ENCODE results near the gene ADAMTSL1.

Gene ADAMTSL1

DNA sequence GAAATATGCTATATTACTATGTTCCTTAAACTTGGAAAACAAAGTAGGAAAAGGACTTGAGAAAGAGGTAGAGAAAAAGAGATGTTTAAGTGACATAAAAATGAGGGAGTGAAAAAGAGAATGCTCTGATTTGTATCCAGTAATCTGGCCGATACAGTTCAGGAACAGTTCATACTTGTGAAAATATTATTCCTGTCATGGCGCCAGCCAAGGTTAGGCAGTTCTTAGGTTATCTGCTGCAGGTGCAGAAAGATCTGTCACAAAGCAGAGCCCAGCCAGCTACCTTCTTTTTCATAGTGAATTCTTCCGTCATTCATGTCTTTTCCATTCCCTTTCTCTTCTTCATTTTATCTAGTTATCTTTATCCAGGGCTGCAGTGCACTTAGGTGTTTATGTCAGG lies 256.3 kb downstream of the ADAMTSL1 start:
- TF ChIP-seq, protein P1, sequence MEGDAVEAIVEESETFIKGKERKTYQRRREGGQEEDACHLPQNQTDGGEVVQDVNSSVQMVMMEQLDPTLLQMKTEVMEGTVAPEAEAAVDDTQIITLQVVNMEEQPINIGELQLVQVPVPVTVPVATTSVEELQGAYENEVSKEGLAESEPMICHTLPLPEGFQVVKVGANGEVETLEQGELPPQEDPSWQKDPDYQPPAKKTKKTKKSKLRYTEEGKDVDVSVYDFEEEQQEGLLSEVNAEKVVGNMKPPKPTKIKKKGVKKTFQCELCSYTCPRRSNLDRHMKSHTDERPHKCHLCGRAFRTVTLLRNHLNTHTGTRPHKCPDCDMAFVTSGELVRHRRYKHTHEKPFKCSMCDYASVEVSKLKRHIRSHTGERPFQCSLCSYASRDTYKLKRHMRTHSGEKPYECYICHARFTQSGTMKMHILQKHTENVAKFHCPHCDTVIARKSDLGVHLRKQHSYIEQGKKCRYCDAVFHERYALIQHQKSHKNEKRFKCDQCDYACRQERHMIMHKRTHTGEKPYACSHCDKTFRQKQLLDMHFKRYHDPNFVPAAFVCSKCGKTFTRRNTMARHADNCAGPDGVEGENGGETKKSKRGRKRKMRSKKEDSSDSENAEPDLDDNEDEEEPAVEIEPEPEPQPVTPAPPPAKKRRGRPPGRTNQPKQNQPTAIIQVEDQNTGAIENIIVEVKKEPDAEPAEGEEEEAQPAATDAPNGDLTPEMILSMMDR (IDR thresholded peaks at IDR 0.05): no peak

DNA sequence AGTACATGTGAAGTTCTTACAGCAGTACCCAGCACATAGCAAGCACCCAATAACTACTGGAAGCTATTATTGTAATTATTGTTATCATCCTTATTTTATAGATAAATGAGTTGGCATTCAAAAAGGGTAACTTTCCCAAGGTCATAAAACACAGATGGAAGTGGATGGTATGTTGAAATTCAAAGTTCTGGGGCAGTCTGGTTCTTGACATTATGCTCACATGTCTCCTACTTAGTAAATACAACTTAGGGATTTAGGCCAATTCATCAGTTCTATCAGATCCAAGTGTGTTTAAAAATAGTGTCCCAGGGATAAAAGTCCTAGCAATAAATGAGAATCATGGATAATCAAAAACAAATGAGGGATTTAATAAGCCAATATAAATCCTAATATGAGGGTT lies 265.2 kb downstream of the ADAMTSL1 start:
- TF ChIP-seq, protein P1 (IDR thresholded peaks at IDR 0.05): no peak

DNA sequence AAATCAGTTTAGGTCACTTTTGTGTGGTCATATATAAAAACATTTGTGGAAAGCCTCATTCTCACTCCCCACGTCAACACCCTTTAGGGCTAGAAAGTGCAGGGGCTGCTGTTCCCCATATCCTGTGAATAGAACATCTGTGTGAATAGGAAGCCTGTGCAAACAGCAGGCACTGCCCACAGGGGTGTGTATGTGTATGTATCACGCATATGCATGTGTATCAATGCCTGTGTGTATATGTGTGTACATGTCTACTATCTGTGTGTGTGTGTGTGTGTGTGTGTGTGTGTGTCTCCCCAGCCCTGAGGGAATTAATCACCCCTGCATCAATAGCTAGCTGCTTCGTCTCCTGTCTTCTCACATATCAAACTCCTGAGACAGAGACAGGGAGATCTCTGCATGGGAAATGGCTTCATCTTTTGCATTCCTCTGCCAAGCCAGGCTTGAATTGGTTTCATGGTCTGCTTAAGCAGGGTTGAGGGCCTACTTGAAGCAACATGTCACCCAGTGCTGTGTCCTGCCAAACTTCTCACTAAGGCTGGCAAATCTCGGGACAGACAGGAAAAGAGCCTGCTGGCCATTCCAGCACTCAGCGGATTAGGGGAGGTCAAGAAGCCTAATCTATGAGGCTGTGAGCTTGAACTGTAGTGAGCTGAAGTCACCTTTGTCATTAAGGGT lies 265.8 kb downstream of the ADAMTSL1 start:
- TF ChIP-seq, protein P1 (IDR thresholded peaks at IDR 0.05): no peak

GRCh38 chr9:18741359-18741758 lies 267.4 kb downstream of the ADAMTSL1 start:
- TF ChIP-seq, protein P1 (IDR thresholded peaks at IDR 0.05): no peak

- TF ChIP-seq, protein P1 (IDR thresholded peaks at IDR 0.05): no peak
Observed at GRCh38 chr9:18741945-18742344, 268.0 kb downstream of the ADAMTSL1 start.

GRCh38 chr9:18743421-18743820 lies 269.5 kb downstream of the ADAMTSL1 start:
- TF ChIP-seq, protein P1 (IDR thresholded peaks at IDR 0.05): no peak

DNA sequence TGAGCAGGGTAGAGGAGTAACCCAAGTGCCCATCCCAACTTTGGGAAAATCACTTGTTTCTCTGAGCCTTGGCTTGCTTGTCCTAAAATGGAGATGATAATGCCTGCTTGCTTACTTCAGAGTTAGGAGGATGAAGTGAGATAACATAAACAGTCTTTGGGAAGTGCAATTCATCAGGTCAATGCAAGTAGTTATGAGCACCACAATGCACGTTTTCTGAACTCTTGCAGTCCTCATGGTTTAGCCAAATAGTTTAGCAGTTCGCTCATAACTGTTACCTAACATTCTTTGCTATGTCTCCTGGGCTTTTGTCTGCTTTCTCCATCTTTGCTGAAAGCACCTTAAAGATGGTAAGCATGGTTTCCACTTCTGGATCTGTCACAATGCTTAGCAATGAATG lies 270.0 kb downstream of the ADAMTSL1 start:
- TF ChIP-seq, protein P1 (IDR thresholded peaks at IDR 0.05): no peak

DNA sequence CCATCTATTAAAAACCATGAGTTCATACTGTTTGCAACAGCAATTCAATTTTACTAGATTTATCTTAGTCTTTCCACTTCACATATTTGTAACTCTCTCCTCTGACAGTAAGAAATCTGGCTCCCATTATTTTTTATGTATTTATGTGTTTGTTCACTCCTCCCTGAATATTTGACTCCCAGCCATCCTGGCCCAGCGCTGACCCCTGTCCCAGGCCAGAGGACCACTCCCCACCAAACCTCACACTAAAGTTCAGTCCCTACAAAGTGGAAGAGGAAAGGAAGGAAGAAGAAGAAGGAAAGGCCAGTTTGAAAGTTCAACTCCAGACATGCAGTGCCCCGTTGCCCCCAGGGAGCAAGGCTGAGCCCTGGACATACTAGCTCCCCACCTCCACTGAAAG lies 271.8 kb downstream of the ADAMTSL1 start:
- TF ChIP-seq, protein P1 (IDR thresholded peaks at IDR 0.05): no peak

Measured in LNCAP (cell line).